ENCODE measurements around the gene IFT88. TPM values are rescaled to one million over a fixed set of nuclear protein-coding genes. Genes with fewer than 3 reads are reported as not detected.

Gene IFT88
- total RNA-seq, 1 experiment from 2014 or later: 5.2 TPM

- no peaks in the 10 kb centered on the region for H3K27me3 ChIP-seq (ENCODE audit: insufficient read depth, low read length)
- H2BK15ac ChIP-seq (ENCODE audit: low read depth, low read length): no peak overlapping the region
- no peak overlapping the region for H2AK5ac ChIP-seq (ENCODE audit: insufficient read length, low read length)
- no peak overlapping the region for H3K23ac ChIP-seq (ENCODE audit: insufficient read length, low read depth, low read length)
- no peak overlapping the region for H4K8ac ChIP-seq (replicated peaks; ENCODE audit: insufficient read length, low read depth, low read length)
- no peak overlapping the region for H3K9ac ChIP-seq (ENCODE audit: extremely low read depth, insufficient read length, low read length)
- no peak overlapping the region for H2AFZ ChIP-seq (ENCODE audit: low read length)
- no CpG with 5 or more reads among the region's 1 CpG for WGBS (ENCODE audit: extremely low coverage, insufficient read length, low lambda C conversion rate)
- no peak overlapping the region for H2BK12ac ChIP-seq (ENCODE audit: insufficient read length, low read depth, low read length)
- no peaks in the 10 kb centered on the region; the same call in 1 of the 2 replicates for H3K4me1 ChIP-seq (ENCODE audit: insufficient read depth, low read length)
- H3K79me1 ChIP-seq (ENCODE audit: insufficient read depth, low read depth, low read length, poor library complexity, severe bottlenecking): no peaks in the 10 kb centered on the region
- no peak overlapping the region for H4K5ac ChIP-seq (ENCODE audit: insufficient read length, low read depth, low read length)
- Mint-ChIP-seq H3K4me3 (no peak overlapping the region), H3K27ac (no peak overlapping the region), H3K36me3 (ENCODE audit: insufficient read depth in 1 of 3, low read depth in 3 of 3) (no peaks in the 10 kb centered on the region), H3K4me1 (peaks cover 47 to 52% of the 10 kb centered on the region in 2 experiments), H3K27me3 (ENCODE audit: low read depth) (no peaks in the 10 kb centered on the region), H3K9me3 (no peaks in the 10 kb centered on the region)
- H3K27ac ChIP-seq (ENCODE audit: insufficient read length, low read depth, low read length): no peak overlapping the region
- no peak overlapping the region for H3K18ac ChIP-seq (ENCODE audit: insufficient read length, low read depth, low read length)
- H3T11ph ChIP-seq (ENCODE audit: low read length): no peak overlapping the region
- no peak for TF ChIP-seq CTCF (conservative IDR thresholded peaks at IDR 0.05)
- no peak overlapping the region for H2BK120ac ChIP-seq (ENCODE audit: low read depth, low read length, poor library complexity, severe bottlenecking)
- no peak overlapping the region for H3K14ac ChIP-seq (ENCODE audit: insufficient read depth, low read length)
- H2BK20ac ChIP-seq (ENCODE audit: low read depth, low read length, poor library complexity, severe bottlenecking): no peak overlapping the region
- no peaks in the 10 kb centered on the region for H3K79me2 ChIP-seq (ENCODE audit: insufficient read depth, low read length)
- no peak overlapping the region for H4K91ac ChIP-seq (ENCODE audit: insufficient read length, low read depth, low read length)
- H4K20me1 ChIP-seq (ENCODE audit: control insufficient read depth, insufficient read depth, insufficient read length): no peaks in the 10 kb centered on the region
- no peaks in the 10 kb centered on the region for H3K9me3 ChIP-seq (ENCODE audit: control insufficient read depth, low read depth, low read length)
- H3K4ac ChIP-seq (ENCODE audit: low read depth, low read length): no peak overlapping the region
- H3K23me2 ChIP-seq (ENCODE audit: insufficient read length, low read depth, low read length, poor library complexity, severe bottlenecking): no peaks in the 10 kb centered on the region
- H2BK5ac ChIP-seq (ENCODE audit: insufficient read length, low read length): no peak overlapping the region
- DNase-seq: no peak
- no peak overlapping the region for H3K56ac ChIP-seq (ENCODE audit: insufficient read length, low read depth, low read length)
- H3K4me2 ChIP-seq (ENCODE audit: insufficient read depth, insufficient read length, low read length): no peak overlapping the region
These were observed 119.2 kb downstream of the IFT88 start for GRCh38 chr13:20686167-20686566.

Data from H9 (cell line).